ENCODE data around the gene PCMT1.
A peak's percentile ranks its signal among the peaks of the same experiment; 100 is the strongest.

Gene PCMT1

GRCh38 chr6:149749594-149750135 lies at the start of gene PCMT1:
Gene PCMT1 (plus strand): TSS chr6:149749741. CDS start chr6:149749902, 161 bp downstream.
- H3K9me3 ChIP-seq (ENCODE audit: control insufficient read depth, insufficient read depth, low read depth, low read length), result no peaks in the 10 kb centered on the region
- peak within 1 kb of the TSS; percentile 97 for H3K4me3 ChIP-seq (ENCODE audit: low read depth, low read length)
- no peaks in the 10 kb centered on the region for H3K36me3 ChIP-seq (ENCODE audit: control insufficient read depth, insufficient read depth, low read length)
- H3K27me3 ChIP-seq (ENCODE audit: control insufficient read depth, insufficient read depth, low read length), result no peaks in the 10 kb centered on the region
- H3K9ac ChIP-seq (ENCODE audit: low read length), result peak within 1 kb of the TSS; percentile 95
- H3K4me1 ChIP-seq (ENCODE audit: control insufficient read depth, insufficient read depth, low read length), result no peaks in the 10 kb centered on the region
- H3K27ac ChIP-seq (ENCODE audit: low read depth, low read length), result peak within 1 kb of the TSS; percentile 92

GRCh38 chr6:149701714-149702113 lies 47.8 kb upstream of the PCMT1 start:
- 0 out of 2 replicates have a peak overlapping the region, but pooled peaks have one; percentile 0 for H3K4me3 ChIP-seq (ENCODE audit: low read depth, low read length)
- H3K36me3 ChIP-seq (ENCODE audit: control insufficient read depth, insufficient read depth, low read length), result peaks cover 15% of the 10 kb centered on the region
- no peaks in the 10 kb centered on the region for H3K27me3 ChIP-seq (ENCODE audit: control insufficient read depth, insufficient read depth, low read length)
- peak overlapping the region; percentile 0 for H3K9ac ChIP-seq (ENCODE audit: low read length)
- peaks cover 21% of the 10 kb centered on the region for H3K4me1 ChIP-seq (ENCODE audit: control insufficient read depth, insufficient read depth, low read length)
- no peaks in the 10 kb centered on the region for H3K9me3 ChIP-seq (ENCODE audit: control insufficient read depth, insufficient read depth, low read depth, low read length)
- peak overlapping the region; percentile 47 for H3K27ac ChIP-seq (ENCODE audit: low read depth, low read length)

GRCh38 chr6:149711711-149712110 lies 37.8 kb upstream of the PCMT1 start:
- H3K27ac ChIP-seq (ENCODE audit: low read depth, low read length), result no peak overlapping the region

GRCh38 chr6:149714442-149714841 lies 35.1 kb upstream of the PCMT1 start:
- no peak overlapping the region for H3K27ac ChIP-seq (ENCODE audit: low read depth, low read length)
- H3K36me3 ChIP-seq (ENCODE audit: control insufficient read depth, insufficient read depth, low read length), result no peaks in the 10 kb centered on the region
- peaks cover 11% of the 10 kb centered on the region for H3K4me1 ChIP-seq (ENCODE audit: control insufficient read depth, insufficient read depth, low read length)
- no peaks in the 10 kb centered on the region for H3K9me3 ChIP-seq (ENCODE audit: control insufficient read depth, insufficient read depth, low read depth, low read length)
- H3K4me3 ChIP-seq (ENCODE audit: low read depth, low read length), result no peak overlapping the region
- H3K27me3 ChIP-seq (ENCODE audit: control insufficient read depth, insufficient read depth, low read length), result no peaks in the 10 kb centered on the region
- no peak overlapping the region for H3K9ac ChIP-seq (ENCODE audit: low read length)

More at GRCh38 chr6:149711711-149712110, 37.8 kb upstream of the PCMT1 start:
- H3K27me3 ChIP-seq (ENCODE audit: control insufficient read depth, insufficient read depth, low read length), result no peaks in the 10 kb centered on the region
- no peak overlapping the region for H3K9ac ChIP-seq (ENCODE audit: low read length)
- H3K9me3 ChIP-seq (ENCODE audit: control insufficient read depth, insufficient read depth, low read depth, low read length), result no peaks in the 10 kb centered on the region
- H3K4me1 ChIP-seq (ENCODE audit: control insufficient read depth, insufficient read depth, low read length), result peaks cover 30% of the 10 kb centered on the region
- H3K36me3 ChIP-seq (ENCODE audit: control insufficient read depth, insufficient read depth, low read length), result no peaks in the 10 kb centered on the region
- H3K4me3 ChIP-seq (ENCODE audit: low read depth, low read length), result no peak overlapping the region

- no peak overlapping the region for H3K9ac ChIP-seq (ENCODE audit: low read length)
- H3K27me3 ChIP-seq (ENCODE audit: control insufficient read depth, insufficient read depth, low read length), result no peaks in the 10 kb centered on the region
- peaks cover 3% of the 10 kb centered on the region; the same call in 1 of the 2 replicates for H3K4me1 ChIP-seq (ENCODE audit: control insufficient read depth, insufficient read depth, low read length)
- no peak overlapping the region; the same call in 1 of the 2 replicates for H3K27ac ChIP-seq (ENCODE audit: low read depth, low read length)
- peak overlapping the region; percentile 77 for H3K4me3 ChIP-seq (ENCODE audit: low read depth, low read length)
- H3K36me3 ChIP-seq (ENCODE audit: control insufficient read depth, insufficient read depth, low read length), result no peaks in the 10 kb centered on the region
- no peaks in the 10 kb centered on the region for H3K9me3 ChIP-seq (ENCODE audit: control insufficient read depth, insufficient read depth, low read depth, low read length)
Observed at GRCh38 chr6:149716181-149716963, 33.2 kb upstream of the PCMT1 start.

- Histone ChIP-seq H3K36me3 (ENCODE audit: control insufficient read depth, insufficient read depth, low read length) (no peaks in the 10 kb centered on the region), H3K9me3 (ENCODE audit: control insufficient read depth, insufficient read depth, low read depth, low read length) (no peaks in the 10 kb centered on the region), H3K4me3 (ENCODE audit: low read depth, low read length) (peak overlapping the region; percentile 77), H3K27me3 (ENCODE audit: control insufficient read depth, insufficient read depth, low read length) (no peaks in the 10 kb centered on the region), H3K27ac (ENCODE audit: low read depth, low read length) (peak overlapping the region; percentile 99), H3K4me1 (ENCODE audit: control insufficient read depth, insufficient read depth, low read length) (no peaks in the 10 kb centered on the region), H3K9ac (ENCODE audit: low read length) (peak overlapping the region; percentile 97)
Observed at GRCh38 chr6:149717255-149717587, 32.3 kb upstream of the PCMT1 start.

- peak within 1 kb of the TSS; percentile 77 for H3K4me3 ChIP-seq (ENCODE audit: low read depth, low read length)
- H3K27ac ChIP-seq (ENCODE audit: low read depth, low read length), result peak within 1 kb of the TSS; percentile 99
- peaks cover 4% of the 10 kb centered on the region; the same call in 1 of the 2 replicates for H3K36me3 ChIP-seq (ENCODE audit: control insufficient read depth, insufficient read depth, low read length)
- no peaks in the 10 kb centered on the region for H3K4me1 ChIP-seq (ENCODE audit: control insufficient read depth, insufficient read depth, low read length)
- H3K27me3 ChIP-seq (ENCODE audit: control insufficient read depth, insufficient read depth, low read length), result no peaks in the 10 kb centered on the region
- peak within 1 kb of the TSS; percentile 97 for H3K9ac ChIP-seq (ENCODE audit: low read length)
- no peaks in the 10 kb centered on the region for H3K9me3 ChIP-seq (ENCODE audit: control insufficient read depth, insufficient read depth, low read depth, low read length)
Observed at GRCh38 chr6:149717588-149718458, 31.7 kb upstream of the PCMT1 start, which contains the start of gene LATS1. Gene LATS1 (minus strand): TSS chr6:149718101. CDS start chr6:149702126, 15,975 bp downstream.

- no peak overlapping the region for H3K9ac ChIP-seq (ENCODE audit: low read length)
- H3K27me3 ChIP-seq (ENCODE audit: control insufficient read depth, insufficient read depth, low read length), result no peaks in the 10 kb centered on the region
- H3K9me3 ChIP-seq (ENCODE audit: control insufficient read depth, insufficient read depth, low read depth, low read length), result no peaks in the 10 kb centered on the region
- no peak overlapping the region for H3K4me3 ChIP-seq (ENCODE audit: low read depth, low read length)
- H3K36me3 ChIP-seq (ENCODE audit: control insufficient read depth, insufficient read depth, low read length), result peaks cover 10% of the 10 kb centered on the region
- no peaks in the 10 kb centered on the region for H3K4me1 ChIP-seq (ENCODE audit: control insufficient read depth, insufficient read depth, low read length)
- no peak overlapping the region for H3K27ac ChIP-seq (ENCODE audit: low read depth, low read length)
Observed at GRCh38 chr6:149719531-149719930, 30.0 kb upstream of the PCMT1 start.

- H3K27me3 ChIP-seq (ENCODE audit: control insufficient read depth, insufficient read depth, low read length), result no peaks in the 10 kb centered on the region
- H3K4me1 ChIP-seq (ENCODE audit: control insufficient read depth, insufficient read depth, low read length), result no peaks in the 10 kb centered on the region
- H3K4me3 ChIP-seq (ENCODE audit: low read depth, low read length), result no peak overlapping the region
- H3K9ac ChIP-seq (ENCODE audit: low read length), result no peak overlapping the region
- peaks cover 39% of the 10 kb centered on the region for H3K36me3 ChIP-seq (ENCODE audit: control insufficient read depth, insufficient read depth, low read length)
- no peak overlapping the region for H3K27ac ChIP-seq (ENCODE audit: low read depth, low read length)
- no peaks in the 10 kb centered on the region for H3K9me3 ChIP-seq (ENCODE audit: control insufficient read depth, insufficient read depth, low read depth, low read length)
Observed at GRCh38 chr6:149723262-149723661, 26.3 kb upstream of the PCMT1 start.

- Histone ChIP-seq H3K27me3 (ENCODE audit: control insufficient read depth, insufficient read depth, low read length) (no peaks in the 10 kb centered on the region), H3K9me3 (ENCODE audit: control insufficient read depth, insufficient read depth, low read depth, low read length) (no peaks in the 10 kb centered on the region), H3K9ac (ENCODE audit: low read length) (no peak overlapping the region), H3K27ac (ENCODE audit: low read depth, low read length) (no peak overlapping the region), H3K4me3 (ENCODE audit: low read depth, low read length) (no peak overlapping the region), H3K36me3 (ENCODE audit: control insufficient read depth, insufficient read depth, low read length) (peaks cover 46% of the 10 kb centered on the region), H3K4me1 (ENCODE audit: control insufficient read depth, insufficient read depth, low read length) (no peaks in the 10 kb centered on the region)
Observed at GRCh38 chr6:149723771-149724417, 25.6 kb upstream of the PCMT1 start.

Measured in HUES6 (cell line).